Tibial nerve (tissue), 4 donors: Measurements from ENCODE around the gene PROS1.

Source experiments
- CTCF ChIP-seq, 5 experiments: fragments of 200-600 bp in 3 of 5; fragments of 450-650 bp in 2 of 5; sonication (generic) in 3 of 5; IDR thresholded peaks; one replicate each; pipeline ENCODE4 v1.5.1; 2016 to 2019; ENCODE audit warnings: antibody characterized with exemption in 5 of 5, mild to moderate bottlenecking in 3 of 5, moderate library complexity in 2 of 5
- EP300 ChIP-seq, 2 donors: sonication (generic); formaldehyde crosslinking; IDR thresholded peaks; one replicate each; pipeline ENCODE4 v1.6.1; 2017; ENCODE audit warnings: antibody characterized with exemption in 2 of 2, mild to moderate bottlenecking in 1 of 2
- POLR2A ChIP-seq, 2 donors: fragments of 450-650 bp; IDR thresholded peaks; one replicate each; pipeline ENCODE4 v1.6.1; 2017; ENCODE audit warnings: antibody characterized with exemption in 2 of 2, mild to moderate bottlenecking in 2 of 2, moderate library complexity in 2 of 2

DNA sequence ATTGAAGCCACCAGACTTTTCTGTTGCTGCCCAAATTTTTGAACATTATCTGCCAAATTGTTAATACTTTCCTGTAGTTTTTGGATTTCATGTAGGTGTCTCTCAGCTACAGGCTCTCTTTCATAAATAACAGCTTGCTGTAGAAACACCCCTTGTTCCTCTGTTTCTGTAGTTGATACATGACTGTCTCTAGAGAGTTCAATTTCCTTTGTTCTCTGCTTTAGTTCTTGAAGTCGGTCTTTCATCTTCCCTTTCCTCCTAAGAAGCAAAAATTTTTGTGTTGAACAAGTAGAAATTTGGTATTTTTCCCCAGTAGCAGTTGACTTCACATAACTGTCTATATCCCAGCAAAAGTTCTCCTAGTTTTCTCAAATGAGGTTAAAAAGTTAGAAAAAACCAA, 41.3 kb upstream of the PROS1 start:
- TF ChIP-seq EP300 (IDR thresholded peaks at IDR 0.05) (no peak), CTCF (IDR thresholded peaks at IDR 0.05) (no peak), POLR2A (IDR thresholded peaks at IDR 0.05) (no peak)
